Activated CD8-positive, alpha-beta memory T cell treated with anti-CD3 and anti-CD28 coated beads, Interleukin-2, amount 50 U/mL, for 4 hours (primary cell): ENCODE results near the gene PLEK.
"Not testable (repeated sequence)": the region's sequence is repeated elsewhere in the genome, so short reads cannot be mapped to it uniquely, and the experiment has no call there.

Experiments used
- DNase-seq: peaks from one replicate; pipeline ENCODE4 v3.0.0-alpha.2; 2020

PLEK gene

DNA sequence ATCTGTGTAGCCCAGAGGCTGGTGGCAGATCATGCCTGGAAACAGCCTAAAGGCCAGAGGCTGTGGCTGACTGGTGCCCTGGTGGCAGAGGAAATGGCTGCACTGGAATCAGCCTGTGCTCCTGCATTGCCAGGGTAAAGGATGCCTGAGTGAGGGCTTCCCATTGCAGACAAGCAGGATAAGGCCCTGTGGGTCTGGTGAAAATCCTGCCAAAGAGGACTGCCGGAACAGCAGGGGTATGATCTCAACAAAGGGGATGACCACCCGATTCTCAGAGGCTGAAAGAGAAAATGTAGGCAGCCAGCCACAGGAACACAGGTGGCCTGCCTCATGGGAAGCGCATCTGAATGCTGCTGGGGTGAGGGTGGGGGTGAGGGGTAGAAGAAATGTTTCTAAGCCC, 53.8 kb downstream of the PLEK start:
- no peak for DNase-seq

DNA sequence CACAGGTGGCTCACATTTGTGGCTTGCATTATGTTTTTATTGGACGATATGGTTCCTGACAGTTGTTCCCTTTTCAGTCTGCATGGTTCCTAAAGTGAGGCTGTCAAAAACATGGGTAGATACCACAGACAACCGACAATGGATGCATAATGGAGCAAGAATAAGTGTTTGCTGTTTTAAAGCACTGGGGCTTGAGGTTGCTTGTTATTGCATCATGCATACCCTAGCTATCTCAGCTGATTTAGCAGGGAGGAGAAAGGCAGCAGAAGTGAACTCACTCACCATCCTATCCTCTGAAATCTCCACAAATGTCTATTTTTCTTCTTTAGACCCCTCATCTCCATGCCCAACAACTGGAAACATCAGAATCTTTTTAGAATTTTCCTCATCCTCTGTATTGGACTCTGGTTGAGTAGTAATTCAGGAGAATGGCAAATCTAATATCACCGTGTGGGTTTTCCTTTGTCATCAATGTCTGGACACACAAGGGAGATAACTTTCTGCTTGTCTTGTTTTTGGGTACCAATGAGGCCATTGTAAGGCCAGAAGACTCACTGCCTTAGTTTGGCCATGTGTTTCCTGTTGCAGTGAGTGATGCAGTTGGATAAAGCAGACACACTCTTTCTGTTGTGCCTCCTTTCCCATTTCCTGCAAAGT, 55.3 kb downstream of the PLEK start:
- no peak for DNase-seq

DNA sequence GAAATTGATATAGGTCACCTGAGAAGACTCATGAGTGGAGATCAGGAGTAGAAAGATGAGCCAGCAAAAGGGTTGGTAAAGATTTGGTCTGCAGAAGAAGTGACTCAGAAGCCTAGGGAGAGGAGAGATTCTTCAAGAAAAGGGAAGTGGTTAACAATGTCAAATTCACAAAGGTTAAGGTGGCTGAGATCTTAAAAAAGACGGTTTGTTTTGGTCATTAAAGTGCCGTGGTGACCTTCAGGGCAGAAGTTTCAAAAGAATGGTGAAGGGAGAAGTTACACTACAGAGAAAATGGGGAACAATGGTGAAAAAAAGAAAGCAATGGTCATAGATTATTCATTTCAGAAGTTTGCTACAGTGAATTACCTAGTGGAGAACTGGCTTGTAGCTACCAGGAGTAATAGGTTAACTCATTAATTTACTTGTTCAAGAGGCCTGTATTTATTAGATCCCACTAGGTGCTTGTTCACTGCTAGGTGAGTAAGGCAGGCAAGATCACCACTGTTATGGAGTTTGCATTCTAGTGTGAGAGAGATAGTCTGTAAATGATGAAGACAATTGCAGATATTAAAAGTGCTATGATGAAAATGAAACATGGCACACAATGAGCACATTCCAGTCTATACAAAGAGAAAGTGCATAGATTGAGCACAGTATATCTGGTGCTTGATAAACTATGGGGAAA, 59.0 kb downstream of the PLEK start:
- DNase-seq: no peak

DNA sequence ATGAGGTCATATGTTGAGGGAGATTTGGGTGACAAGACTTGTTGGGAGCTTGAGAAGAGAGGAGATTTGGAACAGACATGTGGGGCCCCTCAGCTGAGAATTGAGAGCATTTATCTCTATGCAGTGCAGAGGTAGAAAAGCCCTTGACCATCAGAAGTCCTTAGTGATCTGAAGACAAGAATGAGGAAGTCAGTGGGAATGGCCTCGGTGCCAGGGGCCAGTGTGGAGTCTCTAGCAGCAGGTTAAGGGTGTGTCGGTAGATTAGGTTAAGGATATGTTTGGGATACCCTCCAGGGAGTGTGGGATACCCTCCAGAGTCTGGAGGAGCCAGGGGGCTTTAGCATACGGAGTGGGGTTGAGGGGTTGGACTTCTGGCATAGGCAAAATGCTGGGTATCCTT, 60.4 kb downstream of the PLEK start:
- DNase-seq: no peak

DNA sequence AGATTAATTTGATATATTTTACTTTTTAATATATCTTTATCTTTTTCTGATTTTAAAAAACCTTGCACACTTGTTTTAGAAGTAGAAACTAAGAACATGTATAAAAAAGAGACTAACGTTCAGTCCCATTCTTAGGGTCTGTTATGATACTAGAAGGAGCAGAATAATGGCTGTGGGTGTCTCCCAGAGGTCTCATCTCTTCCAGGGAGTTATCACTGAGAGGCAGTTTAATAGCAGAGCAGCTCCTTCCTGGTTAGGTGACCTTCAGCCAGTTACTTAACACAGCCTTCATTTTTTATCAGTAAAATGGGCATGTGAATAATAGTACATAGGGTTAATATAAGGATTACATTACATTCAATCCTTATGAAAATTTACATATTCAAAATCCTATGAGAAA, 61.4 kb downstream of the PLEK start:
- no peak for DNase-seq

DNA sequence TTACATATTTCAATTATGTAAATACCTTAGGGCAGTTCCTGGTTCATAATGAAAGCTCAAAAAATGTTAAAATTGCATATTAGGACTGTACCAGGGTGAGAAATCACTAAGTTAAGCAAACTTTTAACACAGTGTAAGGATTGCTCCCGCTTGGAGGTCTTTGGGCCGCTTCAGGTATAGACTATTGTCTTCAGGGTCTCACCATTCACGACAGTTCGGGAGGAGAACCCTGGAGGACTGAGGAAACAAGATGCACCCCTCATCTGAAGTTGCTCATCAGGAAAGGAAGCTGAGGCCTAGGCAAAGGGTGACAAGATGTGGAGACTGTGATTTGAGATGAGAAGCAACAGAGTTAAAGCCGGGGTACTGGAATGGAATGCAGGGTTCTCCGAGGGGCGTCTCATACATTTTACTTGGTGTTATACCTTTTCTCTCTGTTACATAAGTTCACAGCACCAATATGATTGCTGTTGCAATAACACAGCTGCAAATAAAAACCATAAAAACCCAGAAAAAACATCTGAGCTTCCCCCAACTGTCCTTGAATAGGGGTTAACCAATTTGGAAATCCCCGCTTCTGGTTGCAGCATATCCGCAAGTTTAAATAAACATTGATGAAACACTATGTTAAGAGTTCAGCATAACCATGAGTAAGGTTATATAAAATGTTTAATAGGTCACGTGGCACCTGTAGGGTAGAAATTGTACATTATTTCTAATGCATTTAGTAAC, 61.9 kb downstream of the PLEK start:
- DNase-seq: no peak

DNA sequence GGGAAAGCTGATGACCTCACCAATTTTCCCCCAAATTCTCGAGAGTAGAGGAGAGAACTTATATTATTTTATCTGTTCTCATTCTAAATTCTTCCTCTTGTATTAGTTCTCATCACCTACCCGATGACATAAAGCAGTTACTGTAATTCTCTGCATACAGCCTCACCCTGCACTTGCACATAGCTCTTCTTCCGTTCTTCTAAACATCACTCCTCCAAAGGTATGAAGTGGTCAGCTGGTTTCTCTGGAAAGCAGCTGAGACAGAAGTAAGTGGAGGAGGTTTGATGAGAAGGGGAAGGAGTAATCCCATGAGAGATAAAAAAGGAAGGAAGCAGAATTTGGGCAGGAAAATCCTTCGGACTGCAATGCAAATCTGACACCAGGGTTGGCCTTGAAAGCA, 63.0 kb downstream of the PLEK start:
- DNase-seq: no peak

DNA sequence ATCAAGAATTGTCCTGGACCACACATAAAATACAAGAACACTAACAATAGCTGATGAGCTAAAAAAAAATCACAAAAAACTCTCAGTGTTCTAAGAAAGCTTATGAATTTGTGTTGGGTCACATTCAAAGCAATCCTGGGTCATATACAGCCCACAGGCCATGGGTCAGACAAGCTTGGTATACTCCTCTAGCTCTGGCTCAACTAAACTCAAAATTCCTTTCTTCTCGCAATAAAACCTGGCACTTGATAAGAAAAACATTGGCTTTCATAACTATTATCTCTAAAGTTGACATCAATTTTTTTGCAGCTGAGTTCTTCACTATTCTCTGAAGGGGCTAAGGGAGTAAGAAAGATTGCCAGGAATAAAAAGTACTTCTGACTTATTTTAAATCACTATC, 63.7 kb downstream of the PLEK start:
- no peak for DNase-seq

DNA sequence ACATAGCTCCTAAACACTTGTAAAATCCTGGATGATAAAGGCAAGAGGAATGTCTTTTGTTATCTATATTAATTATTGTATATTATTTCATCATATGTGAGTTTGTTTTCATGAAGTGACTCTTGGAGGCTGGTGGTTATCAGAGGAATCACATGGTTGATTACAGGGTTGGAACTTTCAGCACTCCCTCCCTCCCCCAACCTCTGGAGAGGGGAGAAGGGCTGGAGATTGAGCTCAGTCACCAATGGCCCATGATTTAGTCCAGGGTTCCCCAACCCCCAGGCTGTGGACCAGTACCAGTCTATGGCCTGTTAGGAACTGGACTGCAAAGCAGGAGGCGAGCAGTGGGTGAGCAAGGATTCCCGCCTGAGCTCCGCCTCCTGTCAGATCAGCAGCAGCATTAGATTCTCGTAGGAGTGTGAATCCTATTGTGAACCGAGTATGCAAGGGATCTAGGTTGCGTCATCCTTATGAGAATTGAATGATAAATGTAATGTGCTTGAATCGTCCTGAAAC, 64.3 kb downstream of the PLEK start:
- no peak for DNase-seq

DNA sequence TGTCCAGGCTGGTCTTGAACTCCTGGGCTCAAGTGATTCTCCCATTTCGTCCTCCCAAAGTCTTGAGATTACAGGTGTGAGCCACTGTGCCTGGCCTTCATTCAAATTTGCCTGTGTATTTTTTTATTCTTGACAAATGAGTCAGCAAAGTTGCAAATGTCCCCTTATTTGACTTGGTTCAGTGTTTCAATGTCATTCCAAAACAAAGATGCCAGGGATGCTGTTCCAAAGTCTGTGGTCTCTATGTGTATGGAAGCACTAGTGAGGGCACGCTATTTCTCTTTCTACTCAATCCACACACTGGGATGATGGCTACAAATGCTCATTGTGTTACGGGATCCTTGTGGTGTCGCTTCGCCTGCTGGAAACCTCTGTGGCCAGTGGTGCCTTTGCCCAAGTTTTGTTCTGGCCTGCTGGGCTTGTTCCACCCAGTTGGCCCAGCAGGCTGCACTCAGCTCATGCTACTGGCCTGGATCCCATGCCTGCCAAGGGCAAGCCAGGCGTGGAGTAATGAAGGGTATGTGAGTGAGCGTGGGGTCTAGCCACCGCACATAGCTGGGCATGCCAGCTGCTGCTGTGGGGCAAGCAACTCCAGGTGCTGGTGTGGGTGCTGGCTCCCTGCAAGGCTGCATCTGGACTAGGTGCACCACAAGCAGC, 66.4 kb downstream of the PLEK start:
- DNase-seq: no peak

DNA sequence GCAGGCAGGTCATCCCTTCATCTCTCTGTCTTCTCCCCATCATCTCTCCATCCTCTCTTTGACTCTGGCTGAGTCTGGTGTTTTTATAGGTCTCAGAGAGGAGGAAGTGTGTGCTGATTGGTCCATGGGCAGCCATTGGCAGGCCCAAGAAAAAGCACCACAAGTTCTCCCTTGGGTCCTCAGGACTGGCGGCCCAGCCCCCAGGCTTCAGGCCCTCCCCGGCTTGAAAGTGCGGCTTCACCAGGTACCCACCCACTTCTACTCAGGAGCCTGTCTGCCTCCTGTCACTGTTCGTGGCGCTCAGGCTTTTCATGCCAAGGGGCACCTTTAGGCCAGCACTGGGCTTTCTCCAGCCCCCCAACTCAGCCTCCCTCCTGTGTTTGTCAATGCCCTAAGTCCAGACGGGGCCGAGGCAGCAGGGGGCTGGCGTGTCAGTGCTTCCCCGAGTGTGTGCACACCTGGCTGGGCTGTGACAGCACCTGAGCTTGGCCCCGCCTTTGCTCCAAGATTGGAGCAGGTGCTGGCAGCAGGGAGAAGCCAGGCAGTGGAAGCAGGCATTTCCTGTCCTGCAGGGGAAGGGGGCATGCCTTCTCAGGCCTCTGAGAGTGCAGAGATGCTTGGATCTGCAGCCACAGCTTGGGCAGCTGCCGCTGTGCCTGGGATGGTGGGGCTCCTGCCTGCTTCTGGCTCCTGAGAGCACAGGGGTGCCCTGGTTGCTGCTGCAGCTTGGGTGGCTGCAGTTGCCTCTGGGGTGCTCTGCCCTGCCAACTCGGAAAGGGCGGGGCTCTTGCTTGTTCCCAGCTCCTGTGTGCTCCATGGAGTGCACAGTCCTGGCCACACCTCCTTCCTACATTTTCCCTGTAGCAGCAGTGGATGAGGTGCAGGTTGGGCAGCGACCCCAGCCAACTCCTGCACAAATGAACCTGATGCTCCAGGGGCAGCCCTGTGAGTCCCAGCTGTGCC, 67.9 kb downstream of the PLEK start:
- DNase-seq: no peak

DNA sequence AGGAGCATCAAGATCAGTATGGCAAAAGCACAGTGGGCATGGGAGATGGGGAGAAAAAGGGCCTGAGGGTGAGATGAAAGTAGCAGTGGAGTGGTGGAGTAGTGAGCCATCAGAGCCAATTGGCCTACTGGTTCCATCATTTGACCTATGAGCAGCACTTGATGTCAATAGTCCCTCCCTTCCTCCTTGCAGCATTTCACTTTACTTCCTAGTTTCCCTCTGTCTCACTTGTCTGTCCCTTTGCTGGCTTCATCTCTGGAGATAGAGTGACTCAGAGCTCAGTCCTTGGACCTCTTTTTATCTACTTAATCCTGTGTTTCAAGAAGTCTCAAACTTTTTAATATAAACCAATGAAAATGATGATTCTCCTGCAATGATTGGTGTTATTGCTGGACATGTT, 69.9 kb downstream of the PLEK start:
- no peak for DNase-seq

DNA sequence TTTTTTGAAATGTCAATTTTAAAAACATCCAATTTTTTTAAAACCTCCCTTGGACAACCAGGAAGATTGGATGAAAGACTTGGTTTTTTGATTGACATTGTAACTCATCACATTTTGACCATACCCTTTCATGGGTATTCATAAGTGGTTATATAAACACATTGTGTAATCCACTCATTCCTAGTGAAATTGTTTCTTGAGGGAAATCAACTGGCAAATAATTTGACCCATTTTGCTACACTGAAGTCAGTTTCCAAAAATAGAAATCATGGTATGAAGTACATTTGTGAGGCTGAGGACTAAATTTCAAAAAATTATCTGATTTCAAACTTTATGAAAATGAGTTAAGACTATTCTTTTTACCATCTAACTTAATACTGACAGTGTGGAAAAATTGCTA, 70.5 kb downstream of the PLEK start:
- no peak for DNase-seq

DNA sequence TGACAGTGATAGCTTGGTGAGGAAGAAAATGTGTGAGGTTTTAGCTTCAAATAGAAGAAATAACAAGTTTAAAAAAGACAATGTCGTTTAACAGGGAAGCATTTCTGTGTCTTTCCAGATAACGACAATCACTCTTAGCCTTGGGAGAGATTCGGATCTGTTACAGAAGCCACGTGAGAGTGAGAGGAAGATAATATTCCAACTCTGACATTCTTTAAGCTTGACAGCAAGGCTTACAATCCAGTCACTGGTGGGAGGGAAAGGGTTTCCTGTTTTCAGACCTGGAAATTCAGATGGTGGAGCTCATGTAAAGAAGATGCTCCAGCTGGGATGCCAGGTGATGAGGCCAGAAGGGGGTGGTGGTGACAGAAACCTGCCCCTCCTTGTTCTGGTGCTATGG, 71.2 kb downstream of the PLEK start:
- DNase-seq: no peak

DNA sequence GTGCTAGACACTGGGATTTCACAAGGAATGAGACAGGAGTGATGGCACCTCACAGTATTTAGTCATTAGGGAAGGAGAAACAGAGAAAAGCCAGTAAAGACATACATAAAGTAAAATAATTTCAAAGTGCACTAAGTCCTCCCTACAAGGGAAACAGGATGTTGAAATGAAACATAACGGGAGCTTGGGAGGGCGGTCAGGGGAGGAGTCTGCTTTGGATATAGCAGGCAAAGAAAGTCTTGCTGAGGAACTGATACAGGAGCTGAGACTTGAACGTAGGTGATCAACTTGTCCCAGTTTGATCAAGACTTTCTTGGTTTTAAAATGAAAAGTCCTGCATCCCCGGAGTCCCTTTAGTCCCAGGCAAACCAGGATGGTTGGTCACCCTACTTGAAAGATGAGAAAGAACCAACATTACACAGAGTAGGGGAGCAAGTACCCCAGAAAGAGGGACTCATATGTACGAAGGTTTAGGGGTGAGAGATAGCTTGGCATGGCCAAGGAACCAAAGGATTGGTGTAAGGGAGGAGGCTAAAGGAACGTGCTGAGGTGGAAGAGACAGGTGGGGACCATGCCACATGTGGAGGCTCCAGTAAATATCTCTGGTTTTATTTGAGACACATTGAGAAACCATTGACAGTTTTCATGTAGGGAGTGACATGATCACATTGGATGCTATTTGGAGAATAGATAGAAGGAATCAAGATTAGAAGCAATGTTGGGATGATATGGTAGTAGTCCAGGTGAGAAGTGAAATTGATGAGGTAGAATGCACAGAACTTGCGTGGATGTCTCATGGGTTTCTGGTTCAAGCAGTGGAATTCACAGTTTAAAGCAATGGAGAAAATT, 73.6 kb downstream of the PLEK start:
- DNase-seq: no peak

DNA sequence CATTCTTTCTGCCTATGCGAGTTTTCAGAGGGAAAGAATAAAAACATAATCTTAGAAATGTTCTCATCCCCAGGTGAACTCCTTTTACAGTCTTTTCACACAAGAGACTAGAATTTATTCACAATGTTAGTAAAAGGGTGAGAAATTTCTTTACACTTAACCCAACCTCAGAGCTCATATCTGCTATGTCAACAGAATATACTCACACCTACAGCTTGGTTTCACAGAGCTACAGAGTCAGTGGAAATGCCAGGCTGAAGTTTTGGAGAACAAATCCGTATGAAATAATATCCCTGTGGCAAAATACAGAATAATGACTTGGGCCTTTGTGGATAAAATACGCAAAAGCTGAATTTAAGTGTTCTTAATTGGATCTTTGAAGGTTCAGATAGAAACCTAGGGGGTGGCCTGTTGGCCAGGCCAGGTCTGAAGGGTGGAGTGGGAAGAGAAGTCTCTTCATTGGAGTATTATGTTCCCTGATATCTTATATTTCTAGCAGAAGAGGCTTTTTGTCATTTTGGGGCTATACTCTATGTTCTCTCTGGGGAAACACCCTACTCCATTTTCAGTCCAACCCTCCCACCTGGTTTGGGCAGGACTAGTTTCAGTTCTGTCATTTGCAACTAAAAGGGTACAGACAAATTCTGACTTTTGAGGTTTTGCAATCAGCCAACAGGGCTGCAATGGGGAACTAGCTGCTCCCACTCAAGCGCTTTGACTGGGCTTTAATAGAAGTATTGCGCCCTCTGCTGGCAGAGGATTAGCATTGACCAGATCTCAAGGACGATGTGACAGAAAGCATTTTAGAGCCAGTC, 76.3 kb downstream of the PLEK start:
- peak; percentile 79 for DNase-seq

DNA sequence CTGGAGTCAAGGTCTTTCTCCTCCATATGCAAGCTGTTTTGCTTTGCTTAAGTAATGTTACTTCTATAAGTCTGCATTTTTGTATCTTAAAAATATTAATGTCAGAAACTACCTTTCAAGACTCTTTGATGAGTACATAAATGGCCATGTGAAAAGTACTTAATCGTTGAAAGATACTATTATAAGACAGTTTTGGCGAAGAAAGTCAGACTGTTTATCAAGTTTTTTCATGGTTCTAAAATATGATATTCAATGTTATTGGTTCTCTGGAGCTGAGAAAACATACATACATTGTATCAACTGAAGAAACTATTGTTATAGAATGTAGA, 76.9 kb downstream of the PLEK start:
- DNase-seq: no peak

DNA sequence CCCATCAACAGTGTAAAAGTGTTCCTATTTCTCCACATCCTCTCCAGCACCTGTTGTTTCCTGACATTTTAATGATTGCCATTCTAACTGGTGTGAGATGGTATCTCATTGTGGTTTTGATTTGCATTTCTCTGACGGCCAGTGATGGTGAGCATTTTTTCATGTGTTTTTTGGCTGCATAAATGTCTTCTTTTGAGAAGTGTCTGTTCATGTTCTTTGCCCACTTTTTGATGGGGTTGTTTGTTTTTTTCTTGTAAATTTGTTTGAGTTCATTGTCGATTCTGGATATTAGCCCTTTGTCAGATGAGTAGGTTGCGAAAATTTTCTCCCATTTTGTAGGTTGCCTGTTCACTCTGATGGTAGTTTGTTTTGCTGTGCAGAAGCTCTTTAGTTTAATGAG, 81.3 kb downstream of the PLEK start:
- not testable (repeated sequence) for DNase-seq
